ENCODE results near the gene AKT1S1.

DNA sequence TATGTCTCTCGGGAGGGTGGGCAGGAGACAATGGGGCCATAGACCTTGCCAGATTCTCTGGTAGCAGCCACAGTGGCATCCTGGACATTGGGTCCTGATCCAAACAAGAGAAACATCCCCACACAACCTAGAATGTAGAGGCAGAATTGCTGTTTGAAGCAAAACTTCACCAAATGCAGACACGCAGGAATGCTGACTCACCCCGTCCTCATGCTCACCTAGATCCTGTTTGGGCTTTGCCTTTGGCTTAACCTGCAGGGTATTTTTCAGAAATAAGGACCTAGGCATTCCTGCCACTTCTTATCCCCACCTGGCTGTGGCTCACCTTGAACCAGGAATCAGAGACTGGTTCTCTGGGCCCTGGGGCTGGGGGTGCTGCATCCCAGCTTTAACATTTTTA is 7.6 kb upstream of the AKT1S1 start:
- TF ChIP-seq CTCF (IDR thresholded peaks at IDR 0.05) (no peak), POLR2A (IDR thresholded peaks at IDR 0.05) (no peak)
